Measurements from ENCODE around the gene TNKS1BP1. TPM values are rescaled to one million over a fixed set of nuclear protein-coding genes. Genes with fewer than 3 reads are reported as not detected.

The TNKS1BP1 gene
- total and polyA plus RNA-seq, 2 of the 8 experiments (the other 6 are each of a cell fraction or from before 2014, with no cell fraction given): 50.0 to 122 TPM

GRCh38 chr11:57263351-57263750 lies 61.4 kb downstream of the TNKS1BP1 start:
- Histone ChIP-seq H3K79me1 (ENCODE audit: low read depth, low read length) (no peaks in the 10 kb centered on the region), H4K91ac (replicated peaks; ENCODE audit: insufficient read length, low read length) (no peak overlapping the region), H3K4me2 (ENCODE audit: insufficient read depth in 1 of 2, low read depth in 2 of 2, low read length in 2 of 2) (peak overlapping the region; percentile 47 to 52; a peak in 3 of 4 replicates), H2BK5ac (ENCODE audit: low read depth, low read length) (peak overlapping the region; percentile 85; the same call in 1 of the 2 replicates), H4K8ac (ENCODE audit: extremely low read depth, insufficient read depth, low read length) (no peak overlapping the region), H3K4ac (replicated peaks; ENCODE audit: insufficient read length, low read depth, low read length) (no peak overlapping the region), H2BK20ac (ENCODE audit: low read length) (no peak overlapping the region), H4K20me1 (replicated peaks in 1 of 2; ENCODE audit: control insufficient read depth in 1 of 2, insufficient read depth in 2 of 2, low read length in 2 of 2) (no peaks in the 10 kb centered on the region), H3K18ac (ENCODE audit: extremely low read depth, low read length) (peak overlapping the region; percentile 72), H3K9ac (replicated peaks in 1 of 4; ENCODE audit: extremely low read depth in 1 of 4, low read depth in 3 of 4, low read length in 3 of 4) (no peak overlapping the region), H3K36me3 (ENCODE audit: control insufficient read depth in 2 of 4, insufficient read depth in 4 of 4, low read length in 3 of 4) (0 out of 8 replicates have a peak, but pooled peaks cover 0 to 3% (median 0%) of the 10 kb centered on the region in 4 experiments), H3K27ac (ENCODE audit: low read depth, low read length) (peak overlapping the region; percentile 41; the same call in 1 of the 2 replicates), H3K4me1 (replicated peaks in 1 of 4; ENCODE audit: control insufficient read depth in 3 of 4, insufficient read depth in 4 of 4, low read length in 3 of 4) (peaks cover 0 to 4% (median 0%) of the 10 kb centered on the region in 4 experiments; a peak in 3 of 7 replicates), H4K5ac (ENCODE audit: insufficient read length, low read depth, low read length) (no peak overlapping the region), H3K14ac (ENCODE audit: insufficient read length) (no peak overlapping the region), H2AFZ (ENCODE audit: low read length) (no peak overlapping the region; the same call in 1 of the 2 replicates), H3K23ac (ENCODE audit: insufficient read length) (no peak overlapping the region), H2BK15ac (ENCODE audit: low read length) (no peak overlapping the region), H2BK120ac (replicated peaks; ENCODE audit: low read depth, low read length) (peak overlapping the region; percentile 2), H3K56ac (replicated peaks; ENCODE audit: insufficient read length, low read depth, low read length) (no peak overlapping the region), H2BK12ac (ENCODE audit: low read depth, low read length) (peak overlapping the region; percentile 85), H3K27me3 (replicated peaks in 1 of 4; ENCODE audit: control insufficient read depth in 3 of 4, extremely low read depth in 1 of 4, insufficient read depth in 3 of 4, low read length in 3 of 4) (no peaks in the 10 kb centered on the region), H2AK5ac (ENCODE audit: low read depth, low read length) (no peak overlapping the region), H3K4me3 (ENCODE audit: extremely low read depth in 1 of 4, insufficient read depth in 2 of 4, low read depth in 3 of 4, low read length in 4 of 4) (peak overlapping the region in 1 of 4 experiments; percentile 7; a peak in 1 of 8 replicates), H3K23me2 (ENCODE audit: low read depth, low read length) (no peaks in the 10 kb centered on the region), H3K79me2 (ENCODE audit: control insufficient read depth in 1 of 2, insufficient read depth in 2 of 2, low read length in 2 of 2) (no peaks in the 10 kb centered on the region), H3K9me3 (ENCODE audit: insufficient read depth in 2 of 2, low read depth in 1 of 2, low read length in 1 of 2) (peaks cover 4 to 11% of the 10 kb centered on the region in 2 experiments; a peak in 1 of 4 replicates)
- CTCF ChIA-PET (ENCODE audit: partially characterized antibody): interaction anchor here (0.8 to 33.7 kb wide), 4 partner anchors 13 to 138 kb away, joined by 3 to 942 read pairs (median 15); no protein-coding TSS in a partner anchor
- FAIRE-seq (no peak), DNase-seq (ENCODE audit: low read depth in 1 of 2, low spot score in 2 of 2) (no peak)
- POLR2A ChIA-PET (ENCODE audit: partially characterized antibody): interaction anchor here (1.4 to 1.9 kb wide), 3 partner anchors 14 to 40 kb away, joined by 5 to 6 read pairs (median 6); no protein-coding TSS in a partner anchor
- TF ChIP-seq NANOG (IDR thresholded peaks at IDR 0.05; ENCODE audit: insufficient read depth, low read depth, low read length, poor library complexity, severe bottlenecking) (peak; percentile 59), ATF2 (IDR thresholded peaks at IDR 0.05; ENCODE audit: low read length) (no peak), TEAD4 (IDR thresholded peaks at IDR 0.05; ENCODE audit: low read depth, low read length) (no peak), E2F6 (IDR thresholded peaks at IDR 0.05) (peak; percentile 21; the same call in 1 of the 2 replicates), HDAC6 (IDR thresholded peaks at IDR 0.05; ENCODE audit: low read depth, low read length) (no peak)
- WGBS, 2 experiments (ENCODE audit: extremely low coverage in 1 of 2, insufficient coverage in 1 of 2, insufficient read length in 1 of 2, insufficient replicate concordance in 2 of 2, low coverage in 1 of 2, low lambda C conversion rate in 2 of 2, missing lambda C conversion rate in 1 of 2): 68% methylated on average over 7 of the region's 7 CpGs; no CpG with 5 or more reads in 1 of the 2 experiments
